AG04449 (cell line): ENCODE measurements around the gene LNX1.

Source experiments
- CTCF ChIA-PET: fragments of 350-600 bp; formaldehyde crosslinking; extraction: SDS; loops from one replicate; lab custom pipeline; 2021; ENCODE audit warnings: antibody characterized with exemption; lab: Yijun Ruan, JAX
- POLR2A ChIA-PET: fragments of 400-600, 350-600 bp; formaldehyde crosslinking; extraction: SDS; loops from one replicate; lab custom pipeline; 2020; ENCODE audit warnings: antibody characterized with exemption, inconsistent platforms; lab: Yijun Ruan, JAX
- DNase-seq: peaks from one replicate; pipeline ENCODE4 v3.0.0-alpha.2; 2010; ENCODE audit warnings: low read depth, low spot score
- H3K4me3 ChIP-seq: 2 replicates; pipeline ENCODE4 v1.5.1; 2011; ENCODE audit warnings: low read depth, mild to moderate bottlenecking, control low read depth, low read length
- CTCF ChIP-seq: IDR thresholded peaks from one replicate; pipeline ENCODE4 v1.5.1; 2011; ENCODE audit warnings: mild to moderate bottlenecking, moderate library complexity, low read length, control low read depth, inconsistent platforms; ENCODE audit not compliant: insufficient read depth; ENCODE audit errors: missing control alignments

The LNX1 gene

GRCh38 chr4:53463340-53463739 lies 127.9 kb downstream of the LNX1 start:
- H3K4me3 ChIP-seq: no peak overlapping the region
- no peak for TF ChIP-seq CTCF
- POLR2A ChIA-PET: no interaction called here
- no peak for DNase-seq
- CTCF ChIA-PET: interaction anchor here (1.8 kb wide), 1 partner anchor 771 kb away, joined by 6 read pairs; no protein-coding TSS in a partner anchor

GRCh38 chr4:53461244-53461643 lies 130.0 kb downstream of the LNX1 start:
- DNase-seq: no peak
- no peak overlapping the region for H3K4me3 ChIP-seq
- no peak for TF ChIP-seq CTCF
- CTCF ChIA-PET: no interaction called here
- POLR2A ChIA-PET: no interaction called here

GRCh38 chr4:53459548-53459947 lies 131.7 kb downstream of the LNX1 start:
- CTCF ChIA-PET: interaction anchor here (0.7 to 0.8 kb wide), 2 partner anchors 274 to 472 kb away, joined by 3 read pairs; no protein-coding TSS in a partner anchor
- DNase-seq: no peak
- TF ChIP-seq CTCF: no peak
- H3K4me3 ChIP-seq: no peak overlapping the region
- POLR2A ChIA-PET: no interaction called here

DNA sequence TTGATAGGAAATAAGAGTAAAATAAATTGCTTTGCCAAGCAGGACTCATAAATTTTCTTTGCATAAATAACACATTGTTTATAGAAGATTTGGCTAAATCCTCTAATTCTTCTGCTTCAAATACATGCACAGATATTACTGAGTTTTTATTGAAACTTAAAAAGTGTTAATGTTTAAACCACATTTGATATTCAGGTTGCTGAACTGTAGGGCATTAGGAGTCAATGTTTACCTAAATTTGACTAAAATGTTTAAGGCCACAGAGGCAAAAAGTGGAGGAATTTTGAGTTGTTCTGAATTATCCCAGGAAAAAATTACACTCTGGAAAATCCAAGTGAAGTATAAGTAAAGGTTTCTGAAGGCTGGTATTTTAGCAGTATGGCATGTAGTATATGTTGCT lies 135.1 kb downstream of the LNX1 start:
- ChIA-PET CTCF (no interaction called here), POLR2A (no interaction called here)
- no peak overlapping the region for H3K4me3 ChIP-seq
- DNase-seq: no peak
- no peak for TF ChIP-seq CTCF

- no peak for TF ChIP-seq CTCF
- DNase-seq: no peak
- H3K4me3 ChIP-seq: no peak overlapping the region
- ChIA-PET POLR2A (no interaction called here), CTCF (no interaction called here)
Observed at GRCh38 chr4:53455766-53456165, 135.5 kb downstream of the LNX1 start.

DNA sequence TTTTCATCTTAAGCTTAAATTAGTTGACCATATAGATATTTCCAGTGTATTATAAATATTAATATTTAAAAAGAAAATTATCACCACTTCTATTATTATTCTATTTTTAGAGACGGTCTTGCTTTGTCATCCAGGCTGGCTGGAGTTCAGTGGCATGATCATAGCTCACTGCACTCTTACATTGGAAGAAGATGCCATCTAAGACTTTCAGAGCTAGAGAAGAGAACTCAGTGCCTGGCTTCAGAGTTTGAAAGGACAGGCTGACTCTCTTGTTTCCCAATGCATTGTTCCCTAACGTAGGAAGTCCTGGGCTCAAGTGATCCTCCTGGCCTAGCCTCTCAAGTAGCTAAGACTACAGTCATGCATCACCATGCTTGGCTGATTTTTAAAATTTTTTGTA lies 137.9 kb downstream of the LNX1 start:
- ChIA-PET POLR2A (no interaction called here), CTCF (interaction anchor here (0.6 kb wide), 1 partner anchor 263 kb away, joined by 3 read pairs; no protein-coding TSS in a partner anchor)
- no peak overlapping the region for H3K4me3 ChIP-seq
- DNase-seq: no peak
- TF ChIP-seq CTCF: no peak
